ENCODE data around the gene DNAH1.

DNA sequence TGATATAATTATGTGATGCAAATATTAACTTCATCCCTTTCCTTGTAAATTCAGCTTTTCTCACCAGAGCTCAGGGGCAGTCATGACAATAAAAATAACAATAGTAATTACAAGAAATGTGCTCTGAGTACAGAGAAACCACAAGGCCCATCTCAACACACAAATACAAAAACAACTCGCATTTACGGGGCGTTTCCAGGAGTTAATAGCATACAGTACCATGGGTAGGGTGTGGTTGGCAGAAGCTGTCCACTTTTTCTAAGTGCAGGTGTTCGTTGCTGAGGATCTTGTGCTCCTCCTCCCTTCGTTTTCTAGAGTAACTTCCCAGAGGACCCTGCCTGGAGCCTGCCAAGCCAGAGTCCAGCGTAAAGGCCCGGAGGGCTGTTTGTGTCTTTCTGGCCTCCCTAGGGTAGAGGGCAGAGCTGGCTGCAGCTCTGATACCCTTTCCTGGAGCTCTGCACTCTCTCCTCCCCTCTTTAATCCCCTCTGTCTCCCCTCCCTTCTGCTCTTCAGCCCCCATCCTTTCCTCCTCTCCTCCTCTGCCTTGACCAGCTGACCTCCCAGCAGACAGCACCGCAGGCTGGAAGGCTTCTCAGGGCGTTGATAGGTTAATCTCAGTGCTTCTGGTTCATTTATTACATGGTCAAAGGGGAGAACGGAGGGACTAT is 117.3 kb downstream of the DNAH1 start:
- TF ChIP-seq, protein P1, sequence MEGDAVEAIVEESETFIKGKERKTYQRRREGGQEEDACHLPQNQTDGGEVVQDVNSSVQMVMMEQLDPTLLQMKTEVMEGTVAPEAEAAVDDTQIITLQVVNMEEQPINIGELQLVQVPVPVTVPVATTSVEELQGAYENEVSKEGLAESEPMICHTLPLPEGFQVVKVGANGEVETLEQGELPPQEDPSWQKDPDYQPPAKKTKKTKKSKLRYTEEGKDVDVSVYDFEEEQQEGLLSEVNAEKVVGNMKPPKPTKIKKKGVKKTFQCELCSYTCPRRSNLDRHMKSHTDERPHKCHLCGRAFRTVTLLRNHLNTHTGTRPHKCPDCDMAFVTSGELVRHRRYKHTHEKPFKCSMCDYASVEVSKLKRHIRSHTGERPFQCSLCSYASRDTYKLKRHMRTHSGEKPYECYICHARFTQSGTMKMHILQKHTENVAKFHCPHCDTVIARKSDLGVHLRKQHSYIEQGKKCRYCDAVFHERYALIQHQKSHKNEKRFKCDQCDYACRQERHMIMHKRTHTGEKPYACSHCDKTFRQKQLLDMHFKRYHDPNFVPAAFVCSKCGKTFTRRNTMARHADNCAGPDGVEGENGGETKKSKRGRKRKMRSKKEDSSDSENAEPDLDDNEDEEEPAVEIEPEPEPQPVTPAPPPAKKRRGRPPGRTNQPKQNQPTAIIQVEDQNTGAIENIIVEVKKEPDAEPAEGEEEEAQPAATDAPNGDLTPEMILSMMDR (IDR thresholded peaks at IDR 0.05; ENCODE audit: low read length): no peak
- TF ChIP-seq EZH2phosphoT487 (IDR thresholded peaks at IDR 0.05; ENCODE audit: low read length): no peak
